SK-N-SH treated with all-trans-retinoic acid at 6 μM for 48 hours (cell line): Measurements from ENCODE around the gene MAP3K2.

Experiments
- ATAC-seq: fragments of 200-7000 bp; cut with Tn5 transposase; 3 replicates; pipeline ENCODE4 v1.9.1; 2020; ENCODE audit warnings: mild to moderate bottlenecking, moderate library complexity
- ARNTL ChIP-seq: fragments of 450-650 bp; formaldehyde crosslinking; IDR thresholded peaks from 2 replicates; pipeline ENCODE4 v1.5.0; 2020; ENCODE audit warnings: low read depth, mild to moderate bottlenecking, moderate library complexity, borderline replicate concordance
- BACH2 ChIP-seq: fragments of 250-450 bp; sonication (Bioruptor Pico); IDR thresholded peaks from 2 replicates; pipeline ENCODE4 v1.9.0; 2021; ENCODE audit warnings: mild to moderate bottlenecking, borderline replicate concordance
- CREB5 ChIP-seq: fragments of 250-450 bp; sonication (Bioruptor Pico); IDR thresholded peaks from 2 replicates; pipeline ENCODE4 v1.5.1; 2020; ENCODE audit warnings: low read depth, mild to moderate bottlenecking, moderate library complexity
- CSDC2 ChIP-seq: fragments of 250-450 bp; sonication (Bioruptor Pico); IDR thresholded peaks from 2 replicates; pipeline ENCODE4 v1.5.0; 2020; ENCODE audit warnings: mild to moderate bottlenecking, moderate library complexity
- CSRNP3 ChIP-seq: fragments of 250-450 bp; sonication (Bioruptor Pico); IDR thresholded peaks from 2 replicates; pipeline ENCODE4 v1.5.1; 2021; ENCODE audit warnings: mild to moderate bottlenecking, moderate library complexity
- ESRRG ChIP-seq: fragments of 250-450 bp; sonication (Bioruptor Pico); IDR thresholded peaks from 2 replicates; pipeline ENCODE4 v1.6.1; 2021; ENCODE audit warnings: mild to moderate bottlenecking
- GLIS3 ChIP-seq: fragments of 250-450 bp; sonication (Bioruptor Pico); IDR thresholded peaks from 2 replicates; pipeline ENCODE4 v1.5.0; 2020; ENCODE audit warnings: mild to moderate bottlenecking, moderate library complexity
- ISL1 ChIP-seq: fragments of 250-450 bp; sonication (Bioruptor Pico); IDR thresholded peaks from 2 replicates; pipeline ENCODE4 v2.1.2; 2022; ENCODE audit warnings: mild to moderate bottlenecking, moderate library complexity
- OSR1 ChIP-seq: fragments of 250-450 bp; sonication (Bioruptor Pico); IDR thresholded peaks from 2 replicates; pipeline ENCODE4 v1.8.0; 2022; ENCODE audit warnings: moderate library complexity, mild to moderate bottlenecking, inconsistent platforms
- PATZ1 ChIP-seq: fragments of 250-450 bp; sonication (Bioruptor Pico); IDR thresholded peaks from 2 replicates; pipeline ENCODE4 v1.8.0; 2020; ENCODE audit warnings: mild to moderate bottlenecking, moderate library complexity, borderline replicate concordance
- PPARA ChIP-seq: fragments of 250-450 bp; sonication (Bioruptor Pico); IDR thresholded peaks from 2 replicates; pipeline ENCODE4 v1.5.0; 2020; ENCODE audit warnings: mild to moderate bottlenecking, borderline replicate concordance
- RARB ChIP-seq: fragments of 250-450 bp; sonication (Bioruptor Pico); IDR thresholded peaks from 2 replicates; pipeline ENCODE4 v1.8.0; 2021; ENCODE audit warnings: mild to moderate bottlenecking, moderate library complexity
- SNAI2 ChIP-seq: fragments of 250-450 bp; sonication (Bioruptor Pico); IDR thresholded peaks from 2 replicates; pipeline ENCODE4 v1.5.0; 2020; ENCODE audit warnings: mild to moderate bottlenecking, moderate library complexity
- TCF4 ChIP-seq: fragments of 250-450 bp; sonication (Bioruptor Pico); IDR thresholded peaks from 2 replicates; pipeline ENCODE4 v1.8.0; 2021; ENCODE audit warnings: mild to moderate bottlenecking, moderate library complexity, borderline replicate concordance
- TOX ChIP-seq: fragments of 250-450 bp; sonication (Bioruptor Pico); IDR thresholded peaks from 2 replicates; pipeline ENCODE4 v1.8.0; 2021; ENCODE audit warnings: mild to moderate bottlenecking, moderate library complexity, borderline replicate concordance
- TSHZ2 ChIP-seq: fragments of 250-450 bp; sonication (Bioruptor Pico); IDR thresholded peaks from 2 replicates; pipeline ENCODE4 v1.5.0; 2020; ENCODE audit warnings: mild to moderate bottlenecking, moderate library complexity
- ZC3H10 ChIP-seq: fragments of 250-450 bp; sonication (Bioruptor Pico); IDR thresholded peaks from 2 replicates; pipeline ENCODE4 v1.5.1; 2021; ENCODE audit warnings: mild to moderate bottlenecking, moderate library complexity
- ZFP3 ChIP-seq: fragments of 250-450 bp; sonication (Bioruptor Pico); IDR thresholded peaks from 2 replicates; pipeline ENCODE4 v1.5.0; 2020; ENCODE audit warnings: mild to moderate bottlenecking, moderate library complexity
- ZFP30 ChIP-seq: fragments of 450-650 bp; formaldehyde crosslinking; IDR thresholded peaks from 2 replicates; pipeline ENCODE4 v1.5.0; 2022; ENCODE audit warnings: mild to moderate bottlenecking, moderate library complexity
- ZNF70 ChIP-seq: fragments of 450-650 bp; formaldehyde crosslinking; IDR thresholded peaks from 2 replicates; pipeline ENCODE4 v1.5.0; 2020; ENCODE audit warnings: mild to moderate bottlenecking, moderate library complexity
- ZNF8 ChIP-seq: fragments of 450-650 bp; formaldehyde crosslinking; IDR thresholded peaks from 2 replicates; pipeline ENCODE4 v1.5.0; 2020; ENCODE audit warnings: mild to moderate bottlenecking, moderate library complexity

Gene MAP3K2

GRCh38 chr2:127280693-127281092 is 107.1 kb downstream of the MAP3K2 start (continued):
- TF ChIP-seq ISL1 = no peak
- no peak for TF ChIP-seq SNAI2 (CRISPR knock-in tag)
- TF ChIP-seq CSDC2 (CRISPR knock-in tag) = no peak
- no peak for TF ChIP-seq ZNF70 (CRISPR knock-in tag)
- TF ChIP-seq GLIS3 (CRISPR knock-in tag) = no peak
- TF ChIP-seq TOX = no peak
- no peak for TF ChIP-seq ESRRG (CRISPR knock-in tag)
- TF ChIP-seq RARB (CRISPR knock-in tag) = no peak
- no peak for TF ChIP-seq ZFP30

GRCh38 chr2:127279781-127280180 is 108.0 kb downstream of the MAP3K2 start:
- no peak for ATAC-seq
- no peak for TF ChIP-seq GLIS3 (CRISPR knock-in tag)
- TF ChIP-seq ZC3H10 (CRISPR knock-in tag) = no peak
- TF ChIP-seq PATZ1 = no peak
- TF ChIP-seq ARNTL (CRISPR knock-in tag) = no peak
- TF ChIP-seq ZNF8 = no peak
- no peak for TF ChIP-seq ZFP30
- no peak for TF ChIP-seq CSRNP3 (CRISPR knock-in tag)

- no peak for TF ChIP-seq OSR1 (CRISPR knock-in tag)
- ATAC-seq = no peak
These were observed 108.8 kb downstream of the MAP3K2 start for GRCh38 chr2:127278959-127279358.

- no peak for ATAC-seq
- TF ChIP-seq ARNTL (CRISPR knock-in tag) (no peak), BACH2 (no peak), ZNF8 (no peak), ZC3H10 (CRISPR knock-in tag) (no peak), CSDC2 (CRISPR knock-in tag) (no peak), OSR1 (CRISPR knock-in tag) (no peak), ESRRG (CRISPR knock-in tag) (no peak), SNAI2 (CRISPR knock-in tag) (no peak), TCF4 (CRISPR knock-in tag) (no peak), PPARA (CRISPR knock-in tag) (no peak)
- TF ChIP-seq, all 23 proteins: peak for 0
These were observed 110.7 kb downstream of the MAP3K2 start for GRCh38 chr2:127277028-127277427.

- TF ChIP-seq OSR1 (CRISPR knock-in tag) (no peak), ZFP3 (CRISPR knock-in tag) (no peak), ZNF8 (no peak)
- no peak for ATAC-seq
These were observed 112.0 kb downstream of the MAP3K2 start for GRCh38 chr2:127275789-127276188.

- TF ChIP-seq ESRRG (CRISPR knock-in tag) = no peak
- no peak for TF ChIP-seq ZC3H10 (CRISPR knock-in tag)
- TF ChIP-seq CREB5 = no peak
- no peak for TF ChIP-seq BACH2
- TF ChIP-seq TSHZ2 (CRISPR knock-in tag) = no peak
- TF ChIP-seq ZNF8 = no peak
- TF ChIP-seq ZFP30 = no peak
- no peak for TF ChIP-seq ISL1
- TF ChIP-seq SNAI2 (CRISPR knock-in tag) = no peak
- TF ChIP-seq OSR1 (CRISPR knock-in tag) = no peak
- no peak for TF ChIP-seq PPARA (CRISPR knock-in tag)
- no peak for TF ChIP-seq CSRNP3 (CRISPR knock-in tag)
- TF ChIP-seq ZNF70 (CRISPR knock-in tag) = no peak
- TF ChIP-seq, all 23 proteins: peak for 0
- ATAC-seq = no peak
These were observed 112.4 kb downstream of the MAP3K2 start for GRCh38 chr2:127275356-127275755.
